ENCODE data around the gene FABP3. TPM values are rescaled to one million over a fixed set of nuclear protein-coding genes. Genes with fewer than 3 reads are reported as not detected.

Gene FABP3
- total RNA-seq, 2 donors from 2014 or later, result 1.0 TPM; not detected in 1

DNA sequence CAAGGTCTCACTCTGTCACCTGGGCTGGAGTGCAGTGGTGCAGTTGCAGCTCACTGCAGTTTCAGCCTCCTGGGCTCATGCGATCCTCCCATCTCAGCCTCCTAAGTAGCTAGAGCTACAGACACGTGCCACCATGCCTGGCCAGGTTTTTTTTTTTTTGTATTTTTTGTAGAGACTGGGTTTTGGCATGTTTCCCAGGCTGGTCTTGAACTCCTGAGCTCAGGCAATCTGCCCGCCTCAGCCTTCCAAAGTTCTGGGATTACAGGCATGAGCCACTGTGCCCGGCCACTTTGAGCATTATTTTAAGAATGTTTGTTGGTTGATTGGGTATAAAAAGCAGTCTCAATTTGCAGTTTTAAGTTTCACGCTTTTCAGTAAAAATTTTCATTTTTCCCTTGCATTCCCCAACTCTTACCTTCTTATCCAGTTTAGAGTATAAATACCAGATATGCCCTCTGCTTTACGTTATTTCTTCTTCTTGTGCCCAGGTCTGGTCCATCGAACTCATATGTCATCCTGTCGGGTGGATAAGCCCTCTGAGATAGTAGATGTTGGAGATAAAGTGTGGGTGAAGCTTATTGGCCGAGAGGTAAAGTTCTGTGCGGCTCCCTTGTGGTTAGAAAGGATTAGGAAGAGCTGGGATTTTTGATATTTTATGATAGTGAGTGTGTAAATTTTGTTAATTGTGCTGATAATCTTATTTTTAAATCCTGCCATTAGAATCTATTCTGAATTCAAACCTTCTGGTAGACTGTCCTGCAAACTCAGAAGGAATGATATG, 36.0 kb downstream of the FABP3 start:
- H3K36me3 ChIP-seq (replicated peaks in 1 of 2; ENCODE audit: insufficient read depth in 1 of 2, low read depth in 2 of 2), result no peaks in the 10 kb centered on the region
- TF ChIP-seq POLR2A (IDR thresholded peaks at IDR 0.05), result no peak
- TF ChIP-seq, protein P1, sequence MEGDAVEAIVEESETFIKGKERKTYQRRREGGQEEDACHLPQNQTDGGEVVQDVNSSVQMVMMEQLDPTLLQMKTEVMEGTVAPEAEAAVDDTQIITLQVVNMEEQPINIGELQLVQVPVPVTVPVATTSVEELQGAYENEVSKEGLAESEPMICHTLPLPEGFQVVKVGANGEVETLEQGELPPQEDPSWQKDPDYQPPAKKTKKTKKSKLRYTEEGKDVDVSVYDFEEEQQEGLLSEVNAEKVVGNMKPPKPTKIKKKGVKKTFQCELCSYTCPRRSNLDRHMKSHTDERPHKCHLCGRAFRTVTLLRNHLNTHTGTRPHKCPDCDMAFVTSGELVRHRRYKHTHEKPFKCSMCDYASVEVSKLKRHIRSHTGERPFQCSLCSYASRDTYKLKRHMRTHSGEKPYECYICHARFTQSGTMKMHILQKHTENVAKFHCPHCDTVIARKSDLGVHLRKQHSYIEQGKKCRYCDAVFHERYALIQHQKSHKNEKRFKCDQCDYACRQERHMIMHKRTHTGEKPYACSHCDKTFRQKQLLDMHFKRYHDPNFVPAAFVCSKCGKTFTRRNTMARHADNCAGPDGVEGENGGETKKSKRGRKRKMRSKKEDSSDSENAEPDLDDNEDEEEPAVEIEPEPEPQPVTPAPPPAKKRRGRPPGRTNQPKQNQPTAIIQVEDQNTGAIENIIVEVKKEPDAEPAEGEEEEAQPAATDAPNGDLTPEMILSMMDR (IDR thresholded peaks at IDR 0.05), result no peak
- H3K27ac ChIP-seq, result no peak overlapping the region
- intact Hi-C loops (cut with DNase I), result no loop called here
- H3K4me3 ChIP-seq, result no peak overlapping the region
- no peaks in the 10 kb centered on the region for H3K9me3 ChIP-seq
- H3K4me1 ChIP-seq, result no peaks in the 10 kb centered on the region
- no peak for DNase-seq
- WGBS, 2 donors, result 77 to 85% methylated on average over 10 of the region's 10 CpGs
- no peak for ATAC-seq
- no peaks in the 10 kb centered on the region for H3K27me3 ChIP-seq

DNA sequence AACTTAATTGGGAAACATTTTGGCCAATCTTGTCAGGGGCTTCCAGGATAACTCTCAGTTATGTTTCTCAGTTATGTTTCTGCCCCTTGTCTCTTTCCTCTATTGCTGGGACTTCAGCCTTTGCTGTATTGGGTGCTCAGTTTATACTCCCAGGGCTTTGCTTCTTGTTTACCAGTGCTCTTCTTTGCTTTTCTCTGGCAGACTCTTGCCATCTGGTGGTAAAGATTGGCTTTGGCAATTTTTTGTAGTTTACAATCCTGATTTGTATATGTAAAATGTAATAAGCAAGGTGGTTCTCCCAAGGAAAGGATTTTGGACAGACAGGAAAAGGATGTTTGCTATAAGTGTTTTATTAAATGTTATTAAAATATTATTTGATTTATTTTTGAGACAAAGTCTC, 37.9 kb downstream of the FABP3 start:
- intact Hi-C loops (cut with DNase I), result no loop called here
- no peak for ATAC-seq
- Histone ChIP-seq H3K4me1 (no peaks in the 10 kb centered on the region), H3K27ac (no peak overlapping the region), H3K27me3 (no peaks in the 10 kb centered on the region), H3K36me3 (replicated peaks in 1 of 2; ENCODE audit: insufficient read depth in 1 of 2, low read depth in 2 of 2) (no peaks in the 10 kb centered on the region), H3K9me3 (no peaks in the 10 kb centered on the region), H3K4me3 (no peak overlapping the region)
- no peak for TF ChIP-seq POLR2A (IDR thresholded peaks at IDR 0.05)
- TF ChIP-seq, protein P1 (IDR thresholded peaks at IDR 0.05), result peak in 6 of 7 experiments; percentile 26 to 51 (median 38)
- no peak for DNase-seq

DNA sequence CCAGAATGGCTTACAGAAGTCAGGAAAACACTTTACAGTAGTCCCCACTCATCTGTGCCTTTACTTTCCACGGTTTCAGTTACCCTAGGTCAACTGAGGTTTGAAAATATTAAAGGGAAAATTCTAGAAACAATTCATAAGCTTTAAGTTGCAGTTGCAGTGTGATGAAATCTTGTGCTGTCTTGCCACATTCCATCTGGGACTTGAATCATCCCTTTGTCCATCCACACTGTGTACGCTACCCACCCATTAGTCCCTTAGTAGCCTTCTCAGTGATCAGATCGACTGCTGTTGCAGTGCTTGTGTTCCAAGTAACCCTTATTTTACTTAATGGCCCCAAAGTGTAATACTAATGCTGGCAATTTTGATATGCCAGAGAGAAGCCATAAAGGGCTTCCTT, 45.5 kb downstream of the FABP3 start:
- no peak overlapping the region for H3K4me3 ChIP-seq
- ATAC-seq, result no peak
- TF ChIP-seq, protein P1 (IDR thresholded peaks at IDR 0.05), result no peak
- no peak for TF ChIP-seq POLR2A (IDR thresholded peaks at IDR 0.05)
- H3K27me3 ChIP-seq, result no peaks in the 10 kb centered on the region
- no peak overlapping the region for H3K27ac ChIP-seq
- intact Hi-C loops (cut with DNase I), result no loop called here
- no peaks in the 10 kb centered on the region for H3K4me1 ChIP-seq
- 82 to 85% methylated on average over 3 of the region's 3 CpGs for WGBS, 2 donors
- no peaks in the 10 kb centered on the region for H3K9me3 ChIP-seq
- no peak for DNase-seq
- H3K36me3 ChIP-seq (replicated peaks in 1 of 2; ENCODE audit: insufficient read depth in 1 of 2, low read depth in 2 of 2), result no peaks in the 10 kb centered on the region

DNA sequence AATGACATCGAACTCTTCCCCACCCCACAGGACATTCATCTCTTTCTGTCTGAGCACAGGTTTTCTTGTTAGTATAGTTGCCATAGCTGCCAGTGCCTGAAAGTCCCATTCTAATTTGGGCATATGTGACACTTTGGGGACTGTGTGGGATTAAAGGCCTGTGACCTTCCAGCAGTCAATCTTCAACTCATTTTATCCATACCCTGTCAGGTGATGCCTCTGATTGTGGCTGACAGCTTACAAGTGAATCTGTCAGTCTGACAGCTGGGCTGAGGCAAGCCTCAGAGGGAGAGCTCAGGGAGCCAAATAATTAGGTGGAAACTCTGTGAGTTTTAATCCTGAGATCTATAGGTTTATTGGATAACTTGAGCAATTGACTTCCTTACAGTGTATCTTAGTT, 46.4 kb downstream of the FABP3 start:
- 86% methylated on average over 1 of the region's 1 CpG for WGBS, 2 donors
- ATAC-seq, result no peak

More for the DNA sequence above, 46.4 kb downstream of the FABP3 start:
- Histone ChIP-seq H3K9me3 (no peaks in the 10 kb centered on the region), H3K27ac (no peak overlapping the region), H3K4me1 (no peaks in the 10 kb centered on the region), H3K4me3 (no peak overlapping the region), H3K27me3 (no peaks in the 10 kb centered on the region), H3K36me3 (replicated peaks in 1 of 2; ENCODE audit: insufficient read depth in 1 of 2, low read depth in 2 of 2) (no peaks in the 10 kb centered on the region)
- no peak for TF ChIP-seq POLR2A (IDR thresholded peaks at IDR 0.05)
- TF ChIP-seq, protein P1 (IDR thresholded peaks at IDR 0.05), result no peak
- intact Hi-C loops (cut with DNase I), result no loop called here
- DNase-seq, result no peak
